ENCODE data around the gene DGAT2.

DNA sequence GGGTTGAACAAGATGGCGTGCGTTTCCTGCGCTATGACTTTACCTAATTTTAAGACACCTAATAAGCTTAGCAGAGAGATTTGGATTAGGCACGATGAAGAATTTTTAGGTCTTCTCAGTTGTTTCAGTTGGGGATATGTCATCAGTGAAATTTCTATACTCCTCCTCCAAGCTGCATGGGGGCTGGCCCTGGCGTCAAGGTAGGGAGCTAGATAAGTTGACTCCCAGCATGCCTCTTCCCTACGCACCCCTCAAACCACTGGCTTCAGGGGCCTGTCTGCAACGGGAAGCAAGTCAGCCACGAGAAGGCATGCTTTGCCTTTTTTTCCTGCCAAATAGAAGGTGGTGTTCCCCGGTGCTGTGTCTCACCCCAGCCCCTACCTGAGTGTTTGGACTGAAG, 13.3 kb downstream of the DGAT2 start:
- TF ChIP-seq, protein P1, sequence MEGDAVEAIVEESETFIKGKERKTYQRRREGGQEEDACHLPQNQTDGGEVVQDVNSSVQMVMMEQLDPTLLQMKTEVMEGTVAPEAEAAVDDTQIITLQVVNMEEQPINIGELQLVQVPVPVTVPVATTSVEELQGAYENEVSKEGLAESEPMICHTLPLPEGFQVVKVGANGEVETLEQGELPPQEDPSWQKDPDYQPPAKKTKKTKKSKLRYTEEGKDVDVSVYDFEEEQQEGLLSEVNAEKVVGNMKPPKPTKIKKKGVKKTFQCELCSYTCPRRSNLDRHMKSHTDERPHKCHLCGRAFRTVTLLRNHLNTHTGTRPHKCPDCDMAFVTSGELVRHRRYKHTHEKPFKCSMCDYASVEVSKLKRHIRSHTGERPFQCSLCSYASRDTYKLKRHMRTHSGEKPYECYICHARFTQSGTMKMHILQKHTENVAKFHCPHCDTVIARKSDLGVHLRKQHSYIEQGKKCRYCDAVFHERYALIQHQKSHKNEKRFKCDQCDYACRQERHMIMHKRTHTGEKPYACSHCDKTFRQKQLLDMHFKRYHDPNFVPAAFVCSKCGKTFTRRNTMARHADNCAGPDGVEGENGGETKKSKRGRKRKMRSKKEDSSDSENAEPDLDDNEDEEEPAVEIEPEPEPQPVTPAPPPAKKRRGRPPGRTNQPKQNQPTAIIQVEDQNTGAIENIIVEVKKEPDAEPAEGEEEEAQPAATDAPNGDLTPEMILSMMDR (IDR thresholded peaks at IDR 0.05): no peak
- no peak for TF ChIP-seq POLR2A (IDR thresholded peaks at IDR 0.05)

All from right lobe of liver (tissue), 4 donors.